HUES48 (cell line): ENCODE measurements around the gene ATXN2.

Source experiments
- H3K27ac ChIP-seq: one replicate; pipeline ENCODE4 v1.7.0; 2013; ENCODE audit warnings: low read depth, low read length, inconsistent platforms
- H3K27me3 ChIP-seq: 2 replicates; pipeline ENCODE4 v1.6.1; 2013; ENCODE audit warnings: mild to moderate bottlenecking, low read length; ENCODE audit not compliant: control insufficient read depth, insufficient read depth
- H3K36me3 ChIP-seq: 2 replicates; pipeline ENCODE4 v1.6.1; 2013; ENCODE audit warnings: low read length; ENCODE audit not compliant: control insufficient read depth, insufficient read depth
- H3K4me1 ChIP-seq: 2 replicates; pipeline ENCODE4 v1.6.1; 2013; ENCODE audit warnings: mild to moderate bottlenecking, low read length; ENCODE audit not compliant: control insufficient read depth, insufficient read depth
- H3K4me3 ChIP-seq: 2 replicates; pipeline ENCODE4 v1.5.1; 2013; ENCODE audit warnings: mild to moderate bottlenecking, low read depth, low read length
- H3K9ac ChIP-seq: 2 replicates; pipeline ENCODE4 v1.6.1; 2013; ENCODE audit warnings: mild to moderate bottlenecking, low read depth, low read length, moderate library complexity
- H3K9me3 ChIP-seq: 2 replicates; pipeline ENCODE4 v1.6.1; 2013; ENCODE audit warnings: low read length; ENCODE audit not compliant: control insufficient read depth, insufficient read depth

The ATXN2 gene

DNA sequence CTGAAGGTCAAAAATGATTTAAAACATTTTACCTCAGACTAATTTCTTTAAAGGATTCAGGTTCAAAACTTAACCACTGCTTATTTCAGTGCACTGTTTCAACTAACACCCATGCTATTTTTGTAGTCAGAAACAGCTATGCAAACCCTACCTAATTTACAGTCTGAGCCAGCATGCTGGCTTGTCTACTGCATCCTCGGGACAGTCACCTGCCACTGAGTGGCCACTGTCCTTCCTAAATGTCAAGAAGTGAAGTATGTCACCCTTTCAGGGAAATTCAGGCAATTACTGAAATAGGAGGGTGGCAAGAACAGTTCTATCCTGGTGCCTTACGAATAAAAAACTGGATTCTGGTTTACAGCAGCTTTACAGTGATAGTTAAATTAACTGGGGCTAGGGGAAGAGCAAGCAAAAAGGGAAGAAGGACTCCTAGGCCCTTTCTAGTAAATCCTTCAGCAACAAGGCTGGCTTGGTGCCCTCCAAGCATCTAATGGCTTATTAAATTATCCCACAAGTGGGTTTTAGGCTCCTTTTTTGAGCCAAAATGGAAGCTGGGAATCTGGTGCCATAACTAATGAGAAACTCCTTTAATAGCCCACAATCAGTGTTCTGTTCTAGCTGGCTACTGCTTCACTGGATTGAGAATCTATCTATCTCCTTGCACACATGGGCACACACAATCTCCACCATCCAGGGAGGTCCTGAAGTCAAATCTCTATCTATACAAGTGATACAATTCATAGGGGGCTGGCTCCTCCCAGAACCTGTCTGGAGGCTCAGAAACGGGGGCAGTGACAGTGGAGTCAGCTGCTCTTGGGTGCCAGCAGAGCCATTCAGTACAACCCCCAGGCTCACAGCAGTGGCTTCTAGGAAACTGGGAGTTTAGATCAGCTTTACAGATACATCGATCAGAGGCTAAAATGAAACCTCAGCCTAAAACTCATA lies 150.0 kb downstream of the ATXN2 start:
- H3K36me3 ChIP-seq = peaks cover 84% of the 10 kb centered on the region
- no peak overlapping the region for H3K9ac ChIP-seq

DNA sequence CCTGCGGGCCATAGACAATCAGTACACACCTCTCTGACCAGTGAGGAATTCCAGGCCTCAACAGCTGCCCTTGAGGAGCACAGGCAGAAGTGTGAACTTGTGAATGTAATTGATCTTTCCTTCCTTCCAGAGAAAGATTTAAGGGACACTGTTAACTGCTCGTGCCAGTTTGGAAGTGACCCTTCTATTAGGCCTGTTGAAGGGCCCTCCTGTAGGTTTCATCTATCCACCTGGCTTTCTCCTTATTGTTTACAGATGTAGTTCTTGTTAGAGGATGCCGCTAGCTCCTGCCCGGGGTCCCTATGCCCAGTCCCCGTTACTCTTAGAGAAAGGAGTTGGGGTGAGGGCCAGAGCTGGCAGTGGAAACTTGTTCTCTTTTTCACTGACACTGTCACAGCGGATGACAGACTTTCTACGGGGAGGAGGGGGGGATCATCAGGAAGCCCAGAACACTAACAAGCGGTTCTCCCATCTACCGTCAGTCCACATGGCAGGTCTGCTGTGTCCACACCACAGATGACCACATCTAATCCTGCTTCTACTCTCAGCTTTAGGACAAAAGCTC lies 150.8 kb downstream of the ATXN2 start:
- peaks cover 77% of the 10 kb centered on the region for H3K36me3 ChIP-seq
- H3K27ac ChIP-seq = no peak overlapping the region

More for the DNA sequence above, 150.0 kb downstream of the ATXN2 start:
- Histone ChIP-seq H3K9me3 (no peaks in the 10 kb centered on the region), H3K4me3 (no peak overlapping the region), H3K27me3 (no peaks in the 10 kb centered on the region), H3K27ac (no peak overlapping the region), H3K4me1 (peaks cover 9% of the 10 kb centered on the region; the same call in 1 of the 2 replicates)

DNA sequence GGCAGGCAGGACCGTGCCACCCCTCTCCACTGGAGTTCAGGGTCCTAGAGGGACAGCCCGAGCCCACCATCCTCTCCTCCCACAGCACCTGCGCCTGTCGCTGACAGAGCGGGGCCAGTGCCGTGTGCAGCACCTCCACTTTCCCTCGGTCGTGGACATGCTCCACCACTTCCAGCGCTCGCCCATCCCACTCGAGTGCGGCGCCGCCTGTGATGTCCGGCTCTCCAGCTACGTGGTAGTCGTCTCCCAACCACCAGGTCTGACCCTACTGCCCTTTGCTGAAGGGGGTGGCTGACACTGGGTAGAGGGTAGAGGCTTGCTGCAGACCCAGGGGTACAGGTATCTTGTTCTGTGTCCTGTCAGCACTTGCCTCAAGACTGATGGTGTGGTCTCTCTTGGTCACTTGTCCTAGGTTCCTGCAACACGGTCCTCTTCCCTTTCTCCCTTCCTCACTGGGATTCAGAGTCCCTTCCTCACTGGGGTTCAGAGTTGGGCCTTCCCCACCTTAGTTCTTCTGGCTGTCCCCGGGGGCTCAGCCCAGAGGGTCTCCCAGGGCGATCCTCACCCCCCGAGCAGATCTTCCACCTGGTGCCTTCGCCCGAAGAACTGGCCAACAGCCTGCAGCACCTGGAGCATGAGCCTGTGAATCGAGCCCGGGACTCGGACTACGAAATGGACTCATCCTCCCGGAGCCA lies 151.4 kb downstream of the ATXN2 start:
- peaks cover 71% of the 10 kb centered on the region for H3K36me3 ChIP-seq

More for the DNA sequence above, 150.8 kb downstream of the ATXN2 start:
- Histone ChIP-seq H3K9ac (no peak overlapping the region), H3K9me3 (no peaks in the 10 kb centered on the region), H3K4me1 (peaks cover 9% of the 10 kb centered on the region; the same call in 1 of the 2 replicates), H3K4me3 (no peak overlapping the region), H3K27me3 (no peaks in the 10 kb centered on the region)

DNA sequence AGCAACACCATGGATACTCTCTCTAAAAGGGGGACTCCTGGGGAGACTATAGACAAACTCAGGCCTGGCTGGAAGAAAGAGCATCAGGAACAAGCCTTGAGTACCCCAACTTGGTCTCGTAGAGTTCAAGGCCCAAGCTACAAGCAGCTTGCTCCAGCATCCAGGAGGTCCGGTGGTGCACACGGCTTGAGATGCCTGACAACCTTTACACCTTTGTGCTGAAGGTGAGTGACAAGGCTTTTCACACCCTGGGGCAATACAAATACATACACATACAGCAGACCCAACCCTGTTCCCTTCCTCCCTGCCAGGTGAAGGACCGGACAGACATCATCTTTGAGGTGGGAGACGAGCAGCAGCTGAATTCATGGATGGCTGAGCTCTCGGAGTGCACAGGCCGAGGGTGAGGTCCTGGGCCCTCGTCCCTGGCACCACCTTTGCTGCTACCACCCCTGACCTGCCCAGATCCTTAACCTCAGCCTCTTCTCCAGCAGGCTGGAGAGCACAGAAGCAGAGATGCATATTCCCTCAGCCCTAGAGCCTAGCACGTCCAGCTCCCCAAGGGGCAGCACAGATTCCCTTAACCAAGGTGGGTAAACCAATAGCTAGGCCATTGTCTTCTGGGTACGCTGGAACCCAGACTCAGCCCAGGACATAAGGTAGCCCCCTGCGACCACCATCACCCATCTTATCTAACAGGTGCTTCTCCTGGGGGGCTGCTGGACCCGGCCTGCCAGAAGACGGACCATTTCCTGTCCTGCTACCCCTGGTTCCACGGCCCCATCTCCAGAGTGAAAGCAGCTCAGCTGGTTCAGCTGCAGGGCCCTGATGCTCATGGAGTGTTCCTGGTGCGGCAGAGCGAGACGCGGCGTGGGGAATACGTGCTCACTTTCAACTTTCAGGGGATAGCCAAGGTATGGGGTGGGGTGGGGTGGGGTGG lies 152.2 kb downstream of the ATXN2 start:
- Histone ChIP-seq H3K27ac (peak overlapping the region; percentile 50), H3K27me3 (no peaks in the 10 kb centered on the region), H3K9me3 (no peaks in the 10 kb centered on the region), H3K36me3 (peaks cover 65% of the 10 kb centered on the region), H3K9ac (no peak overlapping the region), H3K4me1 (peaks cover 9% of the 10 kb centered on the region; the same call in 1 of the 2 replicates), H3K4me3 (no peak overlapping the region)

More for the DNA sequence above, 151.4 kb downstream of the ATXN2 start:
- Histone ChIP-seq H3K27me3 (no peaks in the 10 kb centered on the region), H3K4me3 (no peak overlapping the region), H3K9ac (no peak overlapping the region), H3K9me3 (no peaks in the 10 kb centered on the region), H3K27ac (no peak overlapping the region), H3K4me1 (peaks cover 9% of the 10 kb centered on the region; the same call in 1 of the 2 replicates)

DNA sequence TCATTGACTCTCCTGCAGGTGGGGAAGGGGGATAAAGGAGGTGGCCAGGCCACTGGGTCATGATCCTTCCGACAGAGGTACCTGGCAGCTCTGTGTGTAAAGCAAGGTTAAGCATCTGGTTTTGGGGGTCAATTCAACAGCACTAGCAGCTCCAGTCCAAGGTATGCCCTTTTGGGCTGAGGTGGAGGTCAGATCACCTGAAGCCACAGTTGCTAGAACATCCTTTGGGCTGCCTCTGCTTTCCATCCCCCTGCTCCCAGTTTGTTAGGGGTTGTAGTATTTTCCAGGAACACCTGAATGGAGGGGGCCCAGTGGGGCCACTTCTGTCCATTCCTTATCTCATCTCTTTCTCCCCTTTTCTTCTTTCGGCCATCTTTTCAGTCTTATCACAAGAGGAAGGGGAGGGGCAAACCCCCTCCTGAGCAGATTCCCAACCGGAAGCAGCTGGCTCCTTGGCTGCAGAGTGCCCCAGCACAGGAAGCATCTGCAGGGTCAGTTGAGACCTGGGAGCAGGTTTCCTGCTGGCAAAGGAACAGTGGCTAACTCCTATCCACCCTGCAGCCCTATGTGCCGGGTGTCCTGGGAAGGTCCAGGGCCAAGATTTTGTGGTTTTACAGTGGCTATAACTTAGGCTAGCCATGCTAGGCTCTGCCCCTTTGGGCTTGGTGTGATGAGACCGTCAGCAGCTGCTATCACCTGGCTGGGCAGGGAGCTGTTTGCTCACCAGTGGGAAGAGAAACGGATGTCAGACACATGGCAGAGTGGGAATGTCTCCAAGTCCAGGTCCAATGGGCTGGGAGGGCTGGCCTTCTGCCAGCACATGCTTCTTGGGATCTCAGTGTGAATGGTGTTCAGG lies 153.2 kb downstream of the ATXN2 start:
- H3K9me3 ChIP-seq = no peaks in the 10 kb centered on the region
- peak overlapping the region; percentile 50 for H3K27ac ChIP-seq
- peaks cover 58% of the 10 kb centered on the region for H3K36me3 ChIP-seq
- no peaks in the 10 kb centered on the region for H3K27me3 ChIP-seq
- H3K4me1 ChIP-seq = peaks cover 9% of the 10 kb centered on the region; the same call in 1 of the 2 replicates
- H3K4me3 ChIP-seq = no peak overlapping the region
- no peak overlapping the region for H3K9ac ChIP-seq

DNA sequence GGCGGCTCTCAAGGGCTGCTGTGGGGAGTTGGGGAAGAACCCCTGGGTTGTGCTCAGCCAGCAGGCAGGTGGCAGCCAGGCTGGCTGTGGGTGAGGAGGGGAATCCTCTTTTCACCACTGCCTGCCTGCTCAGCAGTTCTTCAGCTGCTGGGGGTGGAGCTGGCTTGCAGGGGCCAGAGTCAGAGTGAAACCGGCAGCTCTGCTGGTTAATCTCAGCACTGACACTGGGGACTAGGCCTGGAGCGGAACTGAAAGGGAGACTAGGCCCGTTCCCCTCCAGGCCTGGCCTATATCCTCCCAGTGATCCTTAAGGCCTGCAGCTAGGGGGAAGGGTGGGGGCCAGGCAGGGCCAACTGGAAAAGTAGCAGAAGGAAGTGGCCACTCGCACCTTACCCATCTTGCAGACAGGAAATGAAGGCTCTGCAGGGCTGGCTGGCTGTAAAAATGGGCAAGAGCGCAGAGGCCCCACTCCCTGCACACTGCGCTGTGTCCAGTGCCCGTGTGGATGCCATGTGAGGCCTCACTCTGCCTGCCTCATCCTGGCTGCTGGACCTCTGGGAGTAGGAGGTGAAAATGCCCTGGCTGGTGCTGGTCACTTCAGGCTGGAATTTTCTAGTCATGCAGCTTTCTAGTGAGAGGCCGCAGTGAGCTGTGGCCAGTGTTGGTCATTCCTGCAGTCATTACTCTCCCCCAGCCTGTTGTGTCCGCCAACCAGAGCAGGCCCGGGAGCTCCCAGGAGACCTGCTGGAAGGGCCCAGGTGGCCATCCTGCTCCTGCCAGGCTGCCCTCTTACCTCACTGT lies 154.0 kb downstream of the ATXN2 start:
- H3K4me1 ChIP-seq = peaks cover 9% of the 10 kb centered on the region; the same call in 1 of the 2 replicates
- H3K4me3 ChIP-seq = no peak overlapping the region
- H3K9ac ChIP-seq = no peak overlapping the region
- peaks cover 50% of the 10 kb centered on the region for H3K36me3 ChIP-seq
- H3K27me3 ChIP-seq = no peaks in the 10 kb centered on the region
- no peaks in the 10 kb centered on the region for H3K9me3 ChIP-seq
- peak overlapping the region; percentile 15 for H3K27ac ChIP-seq

DNA sequence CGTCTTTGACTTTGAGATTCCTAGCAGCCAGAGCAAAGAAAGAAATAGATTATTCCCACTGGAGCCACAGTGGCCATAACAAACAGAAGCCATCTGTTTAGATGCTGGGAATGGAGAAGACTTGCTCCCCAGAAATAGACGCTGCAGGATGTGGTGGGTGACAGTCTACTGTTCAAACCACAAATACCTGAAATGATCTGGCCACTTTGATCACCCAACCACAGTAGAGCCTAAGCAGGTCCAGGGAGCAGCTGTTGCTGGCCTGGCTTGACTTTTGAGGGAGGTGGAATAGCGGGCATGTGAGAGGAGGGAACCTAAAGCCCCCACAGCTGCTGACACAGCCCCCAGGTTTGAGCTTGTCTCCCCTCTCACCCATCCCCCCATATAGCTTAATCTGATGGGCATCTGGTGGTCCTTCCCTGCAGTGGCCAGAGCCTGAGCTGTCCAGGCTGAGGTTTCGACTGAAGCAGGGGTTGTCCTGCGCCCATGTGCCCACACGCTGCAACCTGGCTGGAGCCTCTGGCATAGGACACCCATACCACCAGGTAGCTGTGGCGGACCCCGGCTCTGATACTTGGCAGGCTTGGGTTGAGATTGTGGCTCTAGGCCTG lies 154.7 kb downstream of the ATXN2 start:
- peak overlapping the region; percentile 15 for H3K27ac ChIP-seq
- H3K9me3 ChIP-seq = no peaks in the 10 kb centered on the region
- H3K9ac ChIP-seq = no peak overlapping the region
- H3K4me3 ChIP-seq = no peak overlapping the region
- peaks cover 47% of the 10 kb centered on the region for H3K36me3 ChIP-seq
- H3K27me3 ChIP-seq = no peaks in the 10 kb centered on the region
- H3K4me1 ChIP-seq = peaks cover 9% of the 10 kb centered on the region; the same call in 1 of the 2 replicates

DNA sequence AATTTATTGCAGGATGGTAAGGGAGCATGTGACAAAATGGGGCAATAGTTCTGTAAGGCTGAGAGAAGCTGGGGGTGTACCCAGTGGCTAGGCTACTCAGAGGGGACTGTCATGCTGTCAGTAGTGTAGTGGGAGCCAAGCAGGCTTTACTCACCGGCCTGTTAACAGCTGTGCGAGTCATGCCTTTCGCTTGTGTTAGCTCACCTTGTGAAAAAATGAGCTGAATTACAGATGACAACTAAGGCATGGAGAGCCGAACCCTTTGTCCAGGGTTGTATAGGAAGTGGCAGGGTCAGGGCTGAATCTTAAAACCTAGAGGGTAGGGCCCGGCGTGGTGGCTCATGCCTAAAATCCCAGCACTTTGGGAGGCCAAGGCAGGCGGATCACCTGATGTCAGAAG lies 155.5 kb downstream of the ATXN2 start:
- Histone ChIP-seq H3K9ac (no peak overlapping the region), H3K4me1 (peaks cover 9% of the 10 kb centered on the region; the same call in 1 of the 2 replicates), H3K27ac (no peak overlapping the region)

DNA sequence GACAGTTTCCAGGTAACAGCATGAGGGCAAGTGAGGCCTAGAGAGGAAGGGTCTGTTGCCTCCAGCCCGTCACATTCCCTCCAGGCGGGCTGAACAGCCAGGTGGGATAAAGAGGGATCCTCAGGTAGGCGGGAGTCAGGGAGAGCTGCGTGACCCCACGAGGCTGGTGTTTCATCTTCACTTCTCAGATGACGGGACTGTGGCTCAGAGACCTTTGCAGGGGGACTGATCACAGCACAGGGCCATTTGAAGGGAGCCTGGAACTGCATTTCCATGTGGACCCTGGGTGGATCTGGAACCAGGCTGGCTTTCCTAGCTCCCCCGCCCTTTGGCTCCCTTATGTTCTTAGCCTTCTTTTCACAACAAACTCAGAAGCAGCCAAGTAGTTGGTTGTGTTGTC lies 156.0 kb downstream of the ATXN2 start:
- H3K4me1 ChIP-seq = peaks cover 12% of the 10 kb centered on the region; the same call in 1 of the 2 replicates
- no peak overlapping the region for H3K27ac ChIP-seq
- H3K9ac ChIP-seq = no peak overlapping the region
- H3K27me3 ChIP-seq = no peaks in the 10 kb centered on the region
- H3K4me3 ChIP-seq = no peak overlapping the region
- H3K36me3 ChIP-seq = peaks cover 33% of the 10 kb centered on the region
- H3K9me3 ChIP-seq = no peaks in the 10 kb centered on the region

More for the DNA sequence above, 155.5 kb downstream of the ATXN2 start:
- Histone ChIP-seq H3K9me3 (no peaks in the 10 kb centered on the region), H3K27me3 (no peaks in the 10 kb centered on the region), H3K4me3 (no peak overlapping the region), H3K36me3 (peaks cover 38% of the 10 kb centered on the region)
